PFSK-1 (cell line): ENCODE results near the gene SRSF12.

Experiments used
- FOXP2 ChIP-seq: optimal IDR thresholded peaks from 2 replicates; pipeline ENCODE3; 2011; ENCODE audit warnings: borderline replicate concordance, control low read depth, inconsistent platforms; ENCODE audit not compliant: insufficient read depth; ENCODE audit errors: extremely low read length, extremely low read depth
- POLR2AphosphoS5 ChIP-seq: IDR thresholded peaks from 2 replicates; pipeline ENCODE4 v1.6.1; 2012; ENCODE audit warnings: low read depth, mild to moderate bottlenecking, control low read depth, low read length, moderate library complexity
- SIN3A ChIP-seq: IDR thresholded peaks from 2 replicates; pipeline ENCODE4 v1.6.1; 2012; ENCODE audit warnings: mild to moderate bottlenecking, low read length, moderate library complexity, borderline replicate concordance; ENCODE audit not compliant: insufficient read depth
- TAF1 ChIP-seq: IDR thresholded peaks from 2 replicates; pipeline ENCODE4 v1.6.1; 2012; ENCODE audit warnings: low read length, control low read depth, borderline replicate concordance; ENCODE audit not compliant: insufficient read depth
- TF ChIP-seq, protein P1 (sequence below), 2 experiments: IDR thresholded peaks; 2 replicates each; pipeline versions ENCODE4 v1.6.1 to v1.8.0; 2011 to 2012; ENCODE audit warnings: low read depth in 2 of 2, low read length in 2 of 2, control low read depth in 1 of 2, inconsistent platforms in 1 of 2, mild to moderate bottlenecking in 1 of 2, moderate library complexity in 1 of 2; ENCODE audit not compliant: insufficient read depth in 1 of 2

Gene SRSF12

DNA sequence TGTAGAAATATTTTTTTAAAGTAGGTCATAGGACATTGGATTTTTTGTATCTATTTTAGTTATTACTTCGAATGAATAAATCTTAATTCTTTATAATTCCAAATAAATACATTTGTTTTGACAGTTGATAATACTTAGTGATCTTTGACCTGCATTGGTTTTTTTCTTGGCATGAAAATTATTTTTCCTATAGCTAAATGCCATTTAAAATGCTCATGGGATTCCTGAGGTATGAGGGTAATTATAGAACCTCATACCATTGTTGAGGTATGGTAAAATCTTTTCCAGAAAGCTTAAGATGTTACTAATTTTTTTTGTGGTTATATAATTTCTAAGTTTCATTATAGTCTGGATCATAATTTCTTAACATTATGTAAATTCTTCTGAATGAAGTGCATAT is 36.3 kb upstream of the SRSF12 start:
- TF ChIP-seq TAF1, result no peak
- TF ChIP-seq, protein P1, sequence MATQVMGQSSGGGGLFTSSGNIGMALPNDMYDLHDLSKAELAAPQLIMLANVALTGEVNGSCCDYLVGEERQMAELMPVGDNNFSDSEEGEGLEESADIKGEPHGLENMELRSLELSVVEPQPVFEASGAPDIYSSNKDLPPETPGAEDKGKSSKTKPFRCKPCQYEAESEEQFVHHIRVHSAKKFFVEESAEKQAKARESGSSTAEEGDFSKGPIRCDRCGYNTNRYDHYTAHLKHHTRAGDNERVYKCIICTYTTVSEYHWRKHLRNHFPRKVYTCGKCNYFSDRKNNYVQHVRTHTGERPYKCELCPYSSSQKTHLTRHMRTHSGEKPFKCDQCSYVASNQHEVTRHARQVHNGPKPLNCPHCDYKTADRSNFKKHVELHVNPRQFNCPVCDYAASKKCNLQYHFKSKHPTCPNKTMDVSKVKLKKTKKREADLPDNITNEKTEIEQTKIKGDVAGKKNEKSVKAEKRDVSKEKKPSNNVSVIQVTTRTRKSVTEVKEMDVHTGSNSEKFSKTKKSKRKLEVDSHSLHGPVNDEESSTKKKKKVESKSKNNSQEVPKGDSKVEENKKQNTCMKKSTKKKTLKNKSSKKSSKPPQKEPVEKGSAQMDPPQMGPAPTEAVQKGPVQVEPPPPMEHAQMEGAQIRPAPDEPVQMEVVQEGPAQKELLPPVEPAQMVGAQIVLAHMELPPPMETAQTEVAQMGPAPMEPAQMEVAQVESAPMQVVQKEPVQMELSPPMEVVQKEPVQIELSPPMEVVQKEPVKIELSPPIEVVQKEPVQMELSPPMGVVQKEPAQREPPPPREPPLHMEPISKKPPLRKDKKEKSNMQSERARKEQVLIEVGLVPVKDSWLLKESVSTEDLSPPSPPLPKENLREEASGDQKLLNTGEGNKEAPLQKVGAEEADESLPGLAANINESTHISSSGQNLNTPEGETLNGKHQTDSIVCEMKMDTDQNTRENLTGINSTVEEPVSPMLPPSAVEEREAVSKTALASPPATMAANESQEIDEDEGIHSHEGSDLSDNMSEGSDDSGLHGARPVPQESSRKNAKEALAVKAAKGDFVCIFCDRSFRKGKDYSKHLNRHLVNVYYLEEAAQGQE (IDR thresholded peaks at IDR 0.05; ENCODE audit: insufficient read depth in 1 of 2, low read depth in 2 of 2, low read length in 2 of 2), result no peak

DNA sequence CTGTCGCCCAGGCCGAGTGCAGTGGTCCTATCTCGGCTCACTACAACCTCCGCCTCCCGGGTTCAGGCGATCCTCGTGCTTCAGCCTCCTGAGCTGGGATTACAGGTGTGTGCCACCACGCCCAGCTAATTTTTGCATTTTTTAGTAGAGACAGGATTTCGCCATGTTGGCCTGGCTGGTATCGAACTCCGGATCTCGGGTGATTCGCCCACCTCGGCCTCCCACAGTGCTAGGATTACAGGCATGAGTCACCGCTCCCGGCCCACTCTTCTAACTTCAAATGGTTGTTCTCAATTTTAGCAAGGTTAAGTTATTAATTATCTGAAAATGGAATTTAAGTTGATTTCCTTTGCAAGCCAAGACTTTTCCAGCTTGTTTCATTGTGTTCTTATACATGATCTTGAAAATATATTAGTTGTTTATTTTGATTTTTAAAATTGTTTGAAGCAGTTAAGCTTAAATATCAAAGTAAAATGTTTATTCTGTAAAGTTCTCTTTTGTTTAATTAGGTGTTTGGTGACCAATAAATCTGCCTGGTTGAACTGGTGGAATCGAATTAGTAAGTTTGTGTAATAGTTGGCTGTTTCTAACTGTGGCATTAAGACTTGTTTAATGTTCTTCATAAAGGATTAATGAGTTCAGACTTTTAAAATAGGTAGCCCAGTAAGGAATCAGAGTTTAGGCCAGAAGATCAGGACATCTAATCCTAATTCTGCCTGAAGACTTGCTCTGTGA is 30.3 kb upstream of the SRSF12 start:
- TF ChIP-seq POLR2AphosphoS5 (no peak), TAF1 (no peak), SIN3A (no peak), FOXP2 (no peak)
- TF ChIP-seq, protein P1 (IDR thresholded peaks at IDR 0.05; ENCODE audit: insufficient read depth in 1 of 2, low read depth in 2 of 2, low read length in 2 of 2), result no peak

DNA sequence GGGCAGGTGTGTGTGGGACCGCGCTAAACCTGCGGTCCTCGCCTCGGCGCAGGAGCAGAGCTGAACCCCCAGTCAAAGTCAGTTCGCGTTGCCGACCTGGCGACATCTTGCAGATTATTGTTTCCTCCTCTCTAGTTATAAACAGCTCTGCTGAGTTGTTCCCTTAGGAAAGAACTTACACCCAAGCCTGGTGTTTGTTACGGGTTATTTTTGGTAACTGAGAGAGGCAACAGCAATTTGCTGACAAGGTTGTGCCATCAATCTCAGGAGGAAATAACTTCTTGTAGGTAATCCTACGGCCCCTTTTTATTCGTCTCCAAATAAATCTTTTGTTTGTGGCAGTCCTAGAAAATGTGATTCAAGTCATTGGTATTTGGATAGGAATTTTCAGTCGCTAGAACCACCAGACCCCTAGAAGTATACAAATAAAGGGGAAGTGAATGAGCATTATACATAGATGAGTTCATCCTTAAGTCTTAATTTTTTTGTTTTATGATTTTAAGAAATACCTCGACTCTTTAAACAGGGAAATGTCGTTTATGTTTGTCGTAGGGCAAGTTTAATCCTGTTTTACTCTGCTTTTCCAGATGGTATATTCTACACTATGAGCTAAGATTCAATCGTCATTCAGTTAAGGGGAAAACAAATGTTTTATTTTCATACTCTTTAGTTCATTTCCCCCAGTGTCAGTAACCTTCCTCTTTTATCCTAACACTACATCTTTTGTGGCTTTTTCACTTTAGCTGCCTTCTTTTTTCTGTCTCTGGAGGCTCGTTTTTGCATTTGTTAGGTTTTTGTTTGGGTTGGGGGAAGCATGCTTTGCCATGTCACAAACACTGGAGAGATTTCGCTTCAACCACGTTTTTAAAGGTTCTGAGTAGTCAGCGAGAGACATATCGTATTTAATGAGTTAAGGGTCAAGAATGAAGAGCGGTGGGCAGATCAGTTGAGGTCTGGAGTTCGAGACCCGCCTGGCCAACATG is 29.1 kb upstream of the SRSF12 start:
- TF ChIP-seq FOXP2, result no peak
- TF ChIP-seq, protein P1 (IDR thresholded peaks at IDR 0.05; ENCODE audit: insufficient read depth in 1 of 2, low read depth in 2 of 2, low read length in 2 of 2), result no peak
- no peak for TF ChIP-seq SIN3A
- no peak for TF ChIP-seq TAF1
- no peak for TF ChIP-seq POLR2AphosphoS5

DNA sequence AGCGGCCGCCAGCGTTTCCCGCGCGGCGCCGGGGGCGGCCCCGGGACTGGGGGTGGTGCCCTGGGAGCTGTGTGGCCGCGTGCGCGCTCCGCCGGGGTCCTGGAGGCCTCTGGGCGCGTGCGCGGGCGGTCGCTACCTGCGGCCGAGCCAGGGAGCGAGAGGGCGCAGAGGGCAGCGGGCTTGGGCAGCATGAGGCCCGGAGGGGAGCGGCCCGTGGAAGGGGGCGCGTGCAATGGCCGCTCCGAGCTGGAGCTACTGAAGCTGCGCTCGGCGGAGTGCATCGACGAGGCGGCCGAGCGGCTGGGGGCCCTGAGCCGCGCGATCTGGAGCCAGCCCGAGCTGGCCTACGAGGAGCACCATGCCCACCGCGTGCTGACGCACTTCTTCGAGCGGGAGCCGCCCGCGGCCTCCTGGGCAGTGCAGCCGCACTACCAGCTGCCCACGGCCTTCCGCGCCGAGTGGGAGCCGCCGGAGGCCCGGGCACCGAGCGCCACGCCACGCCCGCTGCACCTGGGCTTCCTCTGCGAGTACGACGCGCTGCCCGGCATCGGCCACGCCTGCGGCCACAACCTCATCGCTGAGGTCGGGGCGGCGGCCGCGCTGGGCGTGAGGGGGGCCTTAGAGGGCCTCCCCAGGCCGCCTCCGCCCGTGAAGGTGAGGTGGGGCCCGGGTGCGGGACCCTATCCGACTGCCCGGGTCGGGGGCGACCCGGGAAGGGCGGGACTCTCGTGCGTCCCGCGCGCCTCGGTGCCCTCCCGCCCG is 28.3 kb upstream of the SRSF12 start, which contains the start of gene PM20D2:
Gene PM20D2, plus strand, starts transcription at position 100 of the 762 bp plus-strand sequence. Its CDS starts 90 bp downstream, at position 190.
- TF ChIP-seq FOXP2, result no peak
- TF ChIP-seq, protein P1 (IDR thresholded peaks at IDR 0.05; ENCODE audit: insufficient read depth in 1 of 2, low read depth in 2 of 2, low read length in 2 of 2), result no peak
- no peak for TF ChIP-seq TAF1
- no peak for TF ChIP-seq SIN3A
- no peak for TF ChIP-seq POLR2AphosphoS5
